Sigmoid colon (tissue), 7 donors: Measurements from ENCODE around the gene HAO2. TPM values are rescaled to one million over a fixed set of nuclear protein-coding genes. Genes with fewer than 3 reads are reported as not detected.

Source experiments
- DNase-seq: peaks from one replicate; pipeline ENCODE4 v3.0.0-alpha.2; 2019
- H3K27ac ChIP-seq, 4 donors: fragments of 200-600 bp; sonication (generic); one replicate each; pipeline ENCODE4 v1.5.1; 2016 to 2019; ENCODE audit warnings: mild to moderate bottlenecking in 1 of 4
- H3K27me3 ChIP-seq, 3 donors: fragments of 200-600 bp; sonication (generic); one replicate each; pipeline ENCODE4 v1.5.1; 2019; ENCODE audit warnings: mild to moderate bottlenecking in 1 of 3
- H3K36me3 ChIP-seq, 4 donors: fragments of 200-600 bp; sonication (generic); one replicate each; pipeline ENCODE4 v1.5.1; 2016 to 2019
- H3K4me1 ChIP-seq, 4 donors: fragments of 200-600 bp; sonication (generic); one replicate each; pipeline ENCODE4 v1.5.1; 2017 to 2019
- H3K4me3 ChIP-seq, 4 donors: fragments of 200-600 bp; sonication (generic); one replicate each; pipeline ENCODE4 v1.5.1; 2017 to 2019; ENCODE audit warnings: mild to moderate bottlenecking in 2 of 4, moderate library complexity in 1 of 4
- H3K9me3 ChIP-seq, 4 donors: fragments of 200-600 bp in 3 of 4; sonication (generic) in 3 of 4; one replicate each; pipeline versions ENCODE4 v1.5.1 to v1.6.1; 2013 to 2019
- EP300 ChIP-seq, 4 donors: sonication (generic); formaldehyde crosslinking; IDR thresholded peaks; one replicate each; pipeline ENCODE4 v1.6.1; 2017; ENCODE audit warnings: antibody characterized with exemption in 4 of 4
- POLR2A ChIP-seq, 2 donors: fragments of 450-650 bp; IDR thresholded peaks; one replicate each; pipeline ENCODE4 v1.6.1; 2016; ENCODE audit warnings: antibody characterized with exemption in 2 of 2, mild to moderate bottlenecking in 2 of 2, moderate library complexity in 2 of 2
- POLR2AphosphoS5 ChIP-seq, 4 donors: sonication (generic); formaldehyde crosslinking; IDR thresholded peaks; one replicate each; pipeline ENCODE4 v1.6.1; 2017; ENCODE audit warnings: antibody characterized with exemption in 4 of 4
- WGBS, 2 donors: extraction: QIAGEN DNeasy Blood & Tissue Kit; methylation state at CpG; one replicate each; pipeline ENCODE4 v1.1.7; 2013; 5-methylcytosine and 5-hydroxymethylcytosine counted together
- intact Hi-C: fragments of 100-400 bp; cut with DNase I; formaldehyde crosslinking; loops from one replicate; pipeline ENCODE4 v1.15.1; 2023
- polyA plus RNA-seq, 3 donors: library from polyadenylated mRNA; stranded (reverse); fragments of 200-250 nt; gene quantifications; one replicate each; pipeline ENCODE4 v1.2.3, GENCODE V29; 2013
- total RNA-seq, 4 donors: library from RNA; depleted of rRNA; stranded (reverse); fragments of >200 nt; gene quantifications; one replicate each; pipeline ENCODE4 v1.1.0, GENCODE V29; 2016
- TF ChIP-seq, protein P1 (sequence below), 4 experiments: fragments of 450-650 bp in 3 of 4; fragments of 200-600 bp in 1 of 4; IDR thresholded peaks; one replicate each; pipeline ENCODE4 v1.5.1; 2016 to 2019; ENCODE audit warnings: antibody characterized with exemption in 4 of 4, mild to moderate bottlenecking in 3 of 4, moderate library complexity in 2 of 4
- donor health status: healthy with polysubstance abuse.
- donor health status: Bipolar disorder and iron deficiency.
- donor health status: healthy.

Gene HAO2
- total and polyA plus RNA-seq, 7 donors, result not detected

DNA sequence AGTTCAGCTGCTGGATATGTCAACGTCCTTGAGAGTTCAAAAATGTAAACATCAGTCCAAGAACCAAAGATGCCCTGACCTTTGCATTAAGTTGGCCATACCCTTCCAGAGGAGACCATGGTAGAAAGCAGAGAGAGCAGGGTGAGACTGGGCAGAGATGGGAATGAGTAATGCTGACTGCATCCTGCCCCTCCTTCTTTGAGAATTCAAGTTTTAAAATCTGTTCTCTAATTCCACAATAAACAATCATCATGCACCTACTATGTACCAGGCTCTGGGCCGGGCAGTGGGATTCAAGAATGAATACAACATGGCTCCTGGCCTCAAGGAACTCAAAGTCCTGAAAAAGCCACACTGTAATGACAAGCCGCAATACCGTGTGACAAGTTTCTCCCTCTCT lies 3.9 kb upstream of the HAO2 start:
- TF ChIP-seq EP300 (IDR thresholded peaks at IDR 0.05), result no peak
- no peak for TF ChIP-seq POLR2A (IDR thresholded peaks at IDR 0.05)
- TF ChIP-seq, protein P1, sequence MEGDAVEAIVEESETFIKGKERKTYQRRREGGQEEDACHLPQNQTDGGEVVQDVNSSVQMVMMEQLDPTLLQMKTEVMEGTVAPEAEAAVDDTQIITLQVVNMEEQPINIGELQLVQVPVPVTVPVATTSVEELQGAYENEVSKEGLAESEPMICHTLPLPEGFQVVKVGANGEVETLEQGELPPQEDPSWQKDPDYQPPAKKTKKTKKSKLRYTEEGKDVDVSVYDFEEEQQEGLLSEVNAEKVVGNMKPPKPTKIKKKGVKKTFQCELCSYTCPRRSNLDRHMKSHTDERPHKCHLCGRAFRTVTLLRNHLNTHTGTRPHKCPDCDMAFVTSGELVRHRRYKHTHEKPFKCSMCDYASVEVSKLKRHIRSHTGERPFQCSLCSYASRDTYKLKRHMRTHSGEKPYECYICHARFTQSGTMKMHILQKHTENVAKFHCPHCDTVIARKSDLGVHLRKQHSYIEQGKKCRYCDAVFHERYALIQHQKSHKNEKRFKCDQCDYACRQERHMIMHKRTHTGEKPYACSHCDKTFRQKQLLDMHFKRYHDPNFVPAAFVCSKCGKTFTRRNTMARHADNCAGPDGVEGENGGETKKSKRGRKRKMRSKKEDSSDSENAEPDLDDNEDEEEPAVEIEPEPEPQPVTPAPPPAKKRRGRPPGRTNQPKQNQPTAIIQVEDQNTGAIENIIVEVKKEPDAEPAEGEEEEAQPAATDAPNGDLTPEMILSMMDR (IDR thresholded peaks at IDR 0.05), result no peak
- no peak for TF ChIP-seq POLR2AphosphoS5 (IDR thresholded peaks at IDR 0.05)
- Histone ChIP-seq H3K4me3 (no peak overlapping the region), H3K4me1 (no peaks in the 10 kb centered on the region), H3K9me3 (no peaks in the 10 kb centered on the region), H3K27ac (no peak overlapping the region), H3K27me3 (no peaks in the 10 kb centered on the region), H3K36me3 (no peaks in the 10 kb centered on the region)
- intact Hi-C loops, result loop anchor here (5.0 kb wide), 1 partner anchor 1212 kb away; no protein-coding TSS in a partner anchor
- DNase-seq, result no peak
- 66 to 79% methylated on average over 4 of the region's 4 CpGs for WGBS, 2 donors

DNA sequence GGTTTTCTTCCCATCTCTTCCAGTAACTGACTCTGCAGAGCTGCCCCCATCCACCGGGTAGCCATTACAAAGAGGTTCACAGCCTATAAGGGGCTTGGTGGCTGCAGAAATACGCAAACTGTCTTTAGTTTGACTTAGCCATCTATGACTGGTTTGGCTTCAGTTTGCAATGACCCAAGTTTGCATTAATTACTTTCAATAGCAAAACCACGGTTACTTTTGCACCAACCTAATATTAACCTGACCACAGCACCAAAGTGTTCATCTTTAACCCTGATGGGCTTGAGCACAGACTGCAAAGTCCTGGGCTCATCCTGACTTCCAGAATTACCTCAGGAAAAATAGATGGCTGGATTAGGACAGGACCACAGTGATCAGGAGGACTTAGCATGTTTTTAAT lies 2.2 kb upstream of the HAO2 start:
- H3K36me3 ChIP-seq, result no peaks in the 10 kb centered on the region
- DNase-seq, result no peak
- H3K4me1 ChIP-seq, result no peaks in the 10 kb centered on the region
- TF ChIP-seq POLR2A (IDR thresholded peaks at IDR 0.05), result no peak
- TF ChIP-seq EP300 (IDR thresholded peaks at IDR 0.05), result no peak
- TF ChIP-seq POLR2AphosphoS5 (IDR thresholded peaks at IDR 0.05), result no peak
- TF ChIP-seq, protein P1 (IDR thresholded peaks at IDR 0.05), result no peak
- H3K27ac ChIP-seq, result no peak overlapping the region
- H3K4me3 ChIP-seq, result no peak overlapping the region
- WGBS, 2 donors, result 91 to 95% methylated on average over 3 of the region's 3 CpGs
- H3K9me3 ChIP-seq, result no peaks in the 10 kb centered on the region
- no peaks in the 10 kb centered on the region for H3K27me3 ChIP-seq
- intact Hi-C loops, result loop anchor here (5.0 kb wide), 1 partner anchor 1214 kb away; no protein-coding TSS in a partner anchor

DNA sequence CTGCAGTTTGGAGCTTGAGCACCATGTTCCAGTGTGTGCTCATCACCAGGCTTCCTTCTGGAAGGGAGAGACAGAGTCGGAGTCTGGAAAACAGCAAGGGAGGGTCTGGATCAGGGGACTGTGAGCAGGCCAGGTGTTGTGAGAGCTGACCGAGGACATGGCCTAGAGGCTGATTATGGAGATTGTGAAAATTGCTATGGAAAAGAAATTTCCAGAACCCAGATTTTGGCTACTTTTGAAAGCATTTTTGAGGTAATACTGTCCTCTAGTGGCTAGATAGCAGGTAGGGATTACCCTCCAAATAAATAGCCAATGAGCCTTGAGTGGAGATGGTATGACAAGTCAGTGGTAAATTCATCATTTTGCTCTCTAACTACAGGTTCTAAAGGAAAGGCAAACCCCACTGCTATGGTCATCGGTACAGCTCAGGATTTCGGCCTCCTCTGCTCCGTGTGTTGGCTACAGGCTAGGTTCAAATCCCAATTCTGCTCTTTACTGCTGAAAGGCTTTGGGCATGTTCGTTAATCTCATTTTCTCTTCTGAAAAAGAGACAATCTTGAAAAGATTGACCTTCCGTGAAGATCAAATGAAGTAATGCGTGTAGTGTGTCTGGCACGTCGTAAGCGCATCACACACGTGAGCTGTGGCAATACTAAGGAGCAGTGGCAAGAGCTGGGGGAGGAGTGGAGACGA lies 1.0 kb upstream of the HAO2 start:
- Histone ChIP-seq H3K4me1 (no peaks in the 10 kb centered on the region), H3K27me3 (no peaks in the 10 kb centered on the region), H3K9me3 (no peaks in the 10 kb centered on the region), H3K36me3 (no peaks in the 10 kb centered on the region), H3K27ac (no peak overlapping the region), H3K4me3 (no peak overlapping the region)
- 75 to 80% methylated on average over 13 of the region's 13 CpGs for whole genome bisulfite sequencing, 2 donors
- no peak for DNase-seq
- intact Hi-C loops, result loop anchor here (1.0 to 5.0 kb wide), 3 partner anchors 80 to 1215 kb away; no protein-coding TSS in a partner anchor
- TF ChIP-seq POLR2A (IDR thresholded peaks at IDR 0.05), result no peak
- TF ChIP-seq, protein P1 (IDR thresholded peaks at IDR 0.05), result peak; percentile 80 to 92 (median 91)

DNA sequence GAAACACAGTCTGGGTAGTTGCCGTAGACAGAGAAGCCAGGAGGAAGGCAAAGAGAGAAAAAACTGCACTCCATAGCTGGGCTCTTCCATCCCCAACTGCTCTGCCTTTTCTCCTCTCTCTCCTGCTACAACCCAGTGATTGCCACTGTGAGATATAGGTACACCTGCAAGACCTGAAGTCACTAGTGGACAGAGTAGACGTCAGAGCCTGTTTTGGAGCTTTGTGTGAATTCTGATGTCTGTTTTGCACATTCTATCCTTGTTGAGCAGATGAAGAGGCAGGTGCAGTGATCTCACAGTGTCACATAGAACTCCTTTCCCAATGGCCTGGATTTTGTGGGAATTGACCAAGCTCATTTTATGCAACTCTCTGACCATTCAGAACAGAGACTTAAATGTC lies 2.2 kb downstream of the HAO2 start:
- Histone ChIP-seq H3K4me1 (peaks cover 0 to 6% (median 0%) of the 10 kb centered on the region in 4 donors), H3K4me3 (no peak overlapping the region), H3K36me3 (no peaks in the 10 kb centered on the region), H3K9me3 (no peaks in the 10 kb centered on the region), H3K27ac (no peak overlapping the region), H3K27me3 (no peaks in the 10 kb centered on the region)
- WGBS, 2 donors, result 90 to 95% methylated on average over 2 of the region's 2 CpGs
- intact Hi-C loops, result no loop called here
- no peak for DNase-seq
- TF ChIP-seq POLR2A (IDR thresholded peaks at IDR 0.05) (no peak), EP300 (IDR thresholded peaks at IDR 0.05) (no peak), POLR2AphosphoS5 (IDR thresholded peaks at IDR 0.05) (no peak)
- TF ChIP-seq, protein P1 (IDR thresholded peaks at IDR 0.05), result no peak

DNA sequence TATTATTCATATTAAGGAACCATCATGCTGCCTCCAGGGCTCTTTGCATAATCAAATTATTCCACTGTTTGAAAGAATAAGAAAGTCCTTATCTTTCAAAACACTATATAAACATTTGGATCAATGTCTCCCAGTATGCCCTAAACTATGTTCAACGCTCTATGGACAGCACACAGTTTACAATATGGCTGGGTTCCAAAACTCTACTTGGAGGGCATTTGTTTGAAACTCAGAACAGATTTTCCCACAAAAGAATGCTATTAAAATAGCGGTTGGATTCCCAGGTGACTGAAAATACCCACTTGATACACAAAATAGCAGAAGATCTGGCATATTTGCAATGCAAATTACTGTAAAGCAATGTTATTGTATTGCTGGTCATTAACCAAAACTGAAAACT lies 3.2 kb downstream of the HAO2 start:
- 16 to 56% methylated on average over 2 of the region's 2 CpGs for WGBS, 2 donors
- Histone ChIP-seq H3K4me1 (peaks cover 0 to 6% (median 0%) of the 10 kb centered on the region in 4 donors), H3K27me3 (no peaks in the 10 kb centered on the region), H3K36me3 (no peaks in the 10 kb centered on the region), H3K9me3 (no peaks in the 10 kb centered on the region), H3K27ac (no peak overlapping the region), H3K4me3 (no peak overlapping the region)
- intact Hi-C loops, result no loop called here
- DNase-seq, result no peak
- TF ChIP-seq POLR2A (IDR thresholded peaks at IDR 0.05) (no peak), EP300 (IDR thresholded peaks at IDR 0.05) (no peak), POLR2AphosphoS5 (IDR thresholded peaks at IDR 0.05) (no peak)
- TF ChIP-seq, protein P1 (IDR thresholded peaks at IDR 0.05), result no peak
